IMR-90 (cell line): Measurements from ENCODE around the gene SLC24A3. TPM values are rescaled to one million over a fixed set of nuclear protein-coding genes. Genes with fewer than 3 reads are reported as not detected.
A peak's percentile ranks its signal among the peaks of the same experiment; 100 is the strongest.

Experiments
- ATAC-seq: fragments of 200-7000 bp; cut with Tn5 transposase; 2 replicates; pipeline ENCODE4 v1.9.1; 2020; ENCODE audit warnings: low read depth, mild to moderate bottlenecking, moderate library complexity
- BruUV-seq: library from RNA; stranded (reverse); fragments of 400-500 nt; replicated peaks from 2 replicates; lab custom pipeline; 2021; lab: Mats Ljungman, UMichigan
- CTCF ChIA-PET: fragments of 300-600 bp; formaldehyde crosslinking; extraction: SDS; loops from one replicate; lab custom pipeline; 2021; ENCODE audit warnings: antibody characterized with exemption; lab: Yijun Ruan, JAX
- POLR2A ChIA-PET: fragments of 300-600 bp; sonication (Branson Sonifier 250); formaldehyde crosslinking; loops from one replicate; lab custom pipeline; 2022; ENCODE audit warnings: antibody characterized with exemption; ENCODE audit not compliant: unreplicated experiment; lab: Charles Lee
- DNase-seq: peaks from one replicate; pipeline ENCODE4 v3.0.0; 2013
- H2AFZ ChIP-seq: replicated peaks from 2 replicates; pipeline ENCODE3; 2013; ENCODE audit warnings: low read length, mild to moderate bottlenecking; ENCODE audit not compliant: poor library complexity
- H2AK5ac ChIP-seq: 2 replicates; pipeline ENCODE4 v1.6.1; 2013; ENCODE audit warnings: low read depth, low read length, inconsistent platforms
- H2AK9ac ChIP-seq: replicated peaks from 2 replicates; pipeline ENCODE3; 2013; ENCODE audit warnings: mild to moderate bottlenecking, low read depth, low read length, moderate library complexity; ENCODE audit not compliant: poor library complexity
- H2BK120ac ChIP-seq: 2 replicates; pipeline ENCODE4 v1.6.1; 2013; ENCODE audit warnings: low read depth, low read length, inconsistent platforms
- H2BK15ac ChIP-seq: 3 replicates; pipeline ENCODE4 v1.6.1; 2013; ENCODE audit warnings: low read depth, low read length, inconsistent platforms
- H2BK20ac ChIP-seq: 2 replicates; pipeline ENCODE4 v1.6.1; 2013; ENCODE audit warnings: low read depth, mild to moderate bottlenecking, inconsistent platforms, low read length, moderate library complexity
- H2BK5ac ChIP-seq: 2 replicates; pipeline ENCODE4 v1.6.1; 2013; ENCODE audit warnings: mild to moderate bottlenecking, low read depth, low read length, inconsistent platforms; ENCODE audit not compliant: poor library complexity, severe bottlenecking
- H3K14ac ChIP-seq: replicated peaks from 2 replicates; pipeline ENCODE4 v1.6.1; 2013; ENCODE audit warnings: low read depth, low read length, inconsistent platforms
- H3K18ac ChIP-seq: 2 replicates; pipeline ENCODE4 v1.6.1; 2013; ENCODE audit warnings: low read depth, low read length, control low read depth
- H3K23ac ChIP-seq: 2 replicates; pipeline ENCODE4 v1.6.1; 2013; ENCODE audit warnings: low read depth, low read length, inconsistent platforms
- H3K27ac ChIP-seq: 2 replicates; pipeline ENCODE4 v1.5.1; 2013; ENCODE audit warnings: mild to moderate bottlenecking, control low read depth, low read length; ENCODE audit not compliant: insufficient read depth
- H3K27me3 ChIP-seq: 2 replicates; pipeline ENCODE4 v1.6.1; 2013; ENCODE audit warnings: low read length; ENCODE audit not compliant: control insufficient read depth, insufficient read depth
- H3K36me3 ChIP-seq: 2 replicates; pipeline ENCODE4 v1.6.1; 2013; ENCODE audit warnings: low read length, mixed read lengths; ENCODE audit not compliant: control insufficient read depth, insufficient read depth
- H3K4ac ChIP-seq: 2 replicates; pipeline ENCODE4 v1.6.1; 2013; ENCODE audit warnings: low read depth, low read length, inconsistent platforms
- H3K4me1 ChIP-seq: 2 replicates; pipeline ENCODE4 v1.6.1; 2013; ENCODE audit warnings: low read length, mixed read lengths; ENCODE audit not compliant: control insufficient read depth, insufficient read depth
- H3K4me2 ChIP-seq: 2 replicates; pipeline ENCODE4 v1.6.1; 2013; ENCODE audit warnings: low read depth, mild to moderate bottlenecking, control low read depth, low read length, moderate library complexity
- H3K4me3 ChIP-seq: 2 replicates; pipeline ENCODE4 v1.5.1; 2013; ENCODE audit warnings: low read depth, mild to moderate bottlenecking, control low read depth, low read length, moderate library complexity; ENCODE audit not compliant: insufficient read depth
- H3K56ac ChIP-seq: 2 replicates; pipeline ENCODE4 v1.6.1; 2013; ENCODE audit warnings: low read length, inconsistent platforms; ENCODE audit not compliant: insufficient read depth; ENCODE audit errors: extremely low read depth
- H3K79me1 ChIP-seq, 2 experiments: 2 replicates each; pipeline ENCODE4 v1.6.1; 2013; ENCODE audit warnings: low read length in 2 of 2, inconsistent platforms in 1 of 2, low read depth in 1 of 2
- H3K9ac ChIP-seq: 2 replicates; pipeline ENCODE4 v1.6.1; 2013; ENCODE audit warnings: low read depth, low read length, control low read depth
- H3K9me1 ChIP-seq: 2 replicates; pipeline ENCODE4 v1.6.1; 2013; ENCODE audit warnings: low read length, inconsistent platforms; ENCODE audit not compliant: insufficient read depth
- H3K9me3 ChIP-seq: 2 replicates; pipeline ENCODE4 v1.6.1; 2013; ENCODE audit warnings: low read length; ENCODE audit not compliant: control insufficient read depth, insufficient read depth
- H4K20me1 ChIP-seq: 2 replicates; pipeline ENCODE4 v1.6.1; 2013; ENCODE audit warnings: low read length, inconsistent platforms; ENCODE audit not compliant: insufficient read depth
- H4K5ac ChIP-seq: 2 replicates; pipeline ENCODE4 v1.6.1; 2013; ENCODE audit warnings: mild to moderate bottlenecking, low read depth, low read length, control low read depth
- H4K8ac ChIP-seq, 2 experiments: 2 replicates each; pipeline ENCODE4 v1.6.1; 2013; ENCODE audit warnings: low read depth in 2 of 2, low read length in 2 of 2, control low read depth in 1 of 2, inconsistent platforms in 1 of 2
- H4K91ac ChIP-seq: 2 replicates; pipeline ENCODE4 v1.6.1; 2013; ENCODE audit warnings: low read depth, low read length, inconsistent platforms; ENCODE audit not compliant: insufficient read depth
- BHLHE40 ChIP-seq: fragments of 150-350 bp; IDR thresholded peaks from 2 replicates; pipeline ENCODE4 v1.6.1; 2016; ENCODE audit warnings: mild to moderate bottlenecking, low read depth, low read length
- CEBPB ChIP-seq: IDR thresholded peaks from 2 replicates; pipeline ENCODE4 v1.6.1; 2012; ENCODE audit warnings: low read depth, low read length, improper control_type of control experiment
- CTCF ChIP-seq: conservative IDR thresholded peaks from 2 replicates; pipeline ENCODE4 v1.5.1; 2012; ENCODE audit warnings: mild to moderate bottlenecking, low read depth, low read length, improper control_type of control experiment
- ELK1 ChIP-seq: fragments of 150-350 bp; IDR thresholded peaks from 2 replicates; pipeline ENCODE4 v1.6.1; 2016; ENCODE audit warnings: low read depth, mild to moderate bottlenecking, low read length, moderate library complexity, borderline replicate concordance
- FOS ChIP-seq: fragments of 150-350 bp; IDR thresholded peaks from 2 replicates; pipeline ENCODE4 v1.6.1; 2016; ENCODE audit warnings: low read depth, low read length
- MAFK ChIP-seq: IDR thresholded peaks from 2 replicates; pipeline ENCODE4 v1.6.1; 2012; ENCODE audit warnings: low read depth, low read length, improper control_type of control experiment
- MAZ ChIP-seq: IDR thresholded peaks from 2 replicates; pipeline ENCODE4 v1.6.1; 2012; ENCODE audit warnings: low read depth, mild to moderate bottlenecking, low read length, improper control_type of control experiment, moderate library complexity, borderline replicate concordance
- MXI1 ChIP-seq: IDR thresholded peaks from 2 replicates; pipeline ENCODE4 v1.6.1; 2012; ENCODE audit warnings: low read depth, mild to moderate bottlenecking, low read length, moderate library complexity, borderline replicate concordance
- NFE2L2 ChIP-seq: fragments of 150-350 bp; IDR thresholded peaks from 2 replicates; pipeline ENCODE4 v1.6.1; 2016; ENCODE audit warnings: low read depth, mild to moderate bottlenecking, low read length
- POLR2A ChIP-seq: IDR thresholded peaks from 2 replicates; pipeline ENCODE4 v1.6.1; 2012; ENCODE audit warnings: mild to moderate bottlenecking, low read depth, low read length
- RAD21 ChIP-seq: IDR thresholded peaks from 2 replicates; pipeline ENCODE4 v1.6.1; 2012; ENCODE audit warnings: low read length, improper control_type of control experiment
- RFX5 ChIP-seq: IDR thresholded peaks from 2 replicates; pipeline ENCODE4 v1.8.0; 2012; ENCODE audit warnings: low read depth, mild to moderate bottlenecking, low read length, moderate library complexity
- SMC3 ChIP-seq: fragments of 150-350 bp; IDR thresholded peaks from 2 replicates; pipeline ENCODE4 v1.6.1; 2016; ENCODE audit warnings: low read depth, mild to moderate bottlenecking, antibody characterized with exemption, low read length, moderate library complexity
- WGBS, 2 experiments: methylation state at CpG; one replicate each; pipeline versions ENCODE4 v1.1.5 to v1.1.7; 2013; ENCODE audit warnings: missing lambda C conversion rate in 2 of 2; ENCODE audit not compliant: insufficient read length in 1 of 2; ENCODE audit errors: extremely low coverage in 2 of 2; 5-methylcytosine and 5-hydroxymethylcytosine counted together
- dilution Hi-C: fragments of 300-500 bp; cut with HindIII; formaldehyde crosslinking; loops from one replicate; pipeline ENCODE4 v1.14.3; 2018; ENCODE audit warnings: low sequenced_read_pairs; ENCODE audit not compliant: unreplicated experiment
- in situ Hi-C: fragments of 300-500 bp; cut with MboI; formaldehyde crosslinking; loops from 3 replicates; pipeline ENCODE4 v1.14.3; 2019; ENCODE audit warnings: low sequenced_read_pairs, inconsistent platforms, mixed read lengths
- intact Hi-C: fragments of 100-400 bp; cut with micrococcal nuclease; formaldehyde crosslinking; loops from 2 replicates; pipeline ENCODE4 v1.10.0; 2022
- polyA plus RNA-seq, 3 experiments: library from polyadenylated mRNA; depleted of rRNA; stranded (reverse); fragments of >200 nt; gene quantifications; 2 replicates each; pipeline ENCODE4 v1.2.3, GENCODE V29; 2012; ENCODE audit warnings: low replicate concordance in 1 of 3
- total RNA-seq: library from RNA; depleted of rRNA; stranded (reverse); fragments of >200 nt; gene quantifications from 2 replicates; pipeline ENCODE4 v1.2.3, GENCODE V29; 2012

SLC24A3 gene
- total and polyA plus RNA-seq, 2 of the 4 experiments (the other 2 are of a cell fraction) = not detected

- peak; percentile 78 for TF ChIP-seq SMC3
- TF ChIP-seq MXI1 = no peak
Observed at GRCh38 chr20:19661717-19662636, 449.5 kb downstream of the SLC24A3 start (continued).

GRCh38 chr20:19662637-19662995 lies 450.2 kb downstream of the SLC24A3 start:
- H2AK5ac ChIP-seq = no peak overlapping the region
- no peak overlapping the region for H2BK15ac ChIP-seq
- no TSS peak for BruUV-seq
- H3K4me1 ChIP-seq = no peaks in the 10 kb centered on the region
- no peak overlapping the region for H3K23ac ChIP-seq
- H4K20me1 ChIP-seq = no peaks in the 10 kb centered on the region
- H2BK120ac ChIP-seq = no peak overlapping the region
- no peak for TF ChIP-seq SMC3
- TF ChIP-seq NFE2L2 = no peak
- TF ChIP-seq MAZ = no peak
- no peak for TF ChIP-seq FOS
- no peak for TF ChIP-seq CTCF
- TF ChIP-seq MXI1 = no peak
- no peak for TF ChIP-seq ELK1
- TF ChIP-seq MAFK = no peak
- TF ChIP-seq CEBPB = no peak
- TF ChIP-seq RFX5 = no peak
- no peak for TF ChIP-seq BHLHE40
- TF ChIP-seq POLR2A = no peak
- no peak for TF ChIP-seq RAD21
- no peaks in the 10 kb centered on the region for H3K9me3 ChIP-seq
- H2BK20ac ChIP-seq = no peak overlapping the region
- no peak overlapping the region for H2AK9ac ChIP-seq
- no peak for DNase-seq
- H3K27me3 ChIP-seq = peaks cover 46% of the 10 kb centered on the region
- no peak overlapping the region for H4K91ac ChIP-seq
- H3K4me2 ChIP-seq = no peak overlapping the region
- H3K18ac ChIP-seq = no peak overlapping the region
- no peaks in the 10 kb centered on the region for H3K9me1 ChIP-seq
- no peak overlapping the region for H3K14ac ChIP-seq
- no peak overlapping the region for H3K9ac ChIP-seq
- H2AFZ ChIP-seq = no peak overlapping the region
- H3K27ac ChIP-seq = no peak overlapping the region
- no peaks in the 10 kb centered on the region for H3K36me3 ChIP-seq
- POLR2A ChIA-PET = no interaction called here
- in situ Hi-C loops = loop anchor here (5.0 to 10.0 kb wide), 2 partner anchors 455 to 1028 kb away; no protein-coding TSS in a partner anchor
- H4K8ac ChIP-seq = no peak overlapping the region
- H2BK5ac ChIP-seq = no peak overlapping the region
- dilution Hi-C loops = no loop called here
- ATAC-seq = no peak
- CTCF ChIA-PET = interaction anchor here (0.6 to 2.8 kb wide), 6 partner anchors 10 to 1022 kb away, joined by 3 to 13 read pairs (median 3); no protein-coding TSS in a partner anchor
- WGBS, 2 experiments = no CpG with 5 or more reads among the region's 9 CpGs
- H4K5ac ChIP-seq = no peak overlapping the region
- H3K4me3 ChIP-seq = no peak overlapping the region
- H3K56ac ChIP-seq = no peak overlapping the region
- H3K79me1 ChIP-seq = no peaks in the 10 kb centered on the region
- H3K4ac ChIP-seq = no peak overlapping the region
- intact Hi-C loops = loop anchor here (1.0 kb wide), 4 partner anchors 34 to 1249 kb away; no protein-coding TSS in a partner anchor
